ENCODE data around the gene FAM83G.

GRCh38 chr17:18961634-18962493 lies 42.7 kb downstream of the FAM83G start:
- no peak for TF ChIP-seq EZH2 (IDR thresholded peaks at IDR 0.05)
- no peak for TF ChIP-seq POLR2AphosphoS5 (IDR thresholded peaks at IDR 0.05; ENCODE audit: borderline replicate concordance, low read depth, low read length)
